SK-N-SH treated with all-trans-retinoic acid at 6 μM for 48 hours (cell line): ENCODE results near the gene SMIM41.

Experiments used
- ATAC-seq: fragments of 200-7000 bp; cut with Tn5 transposase; 3 replicates; pipeline ENCODE4 v1.9.1; 2020; ENCODE audit warnings: mild to moderate bottlenecking, moderate library complexity
- BACH2 ChIP-seq: fragments of 250-450 bp; sonication (Bioruptor Pico); IDR thresholded peaks from 2 replicates; pipeline ENCODE4 v1.9.0; 2021; ENCODE audit warnings: mild to moderate bottlenecking, borderline replicate concordance
- CREB5 ChIP-seq: fragments of 250-450 bp; sonication (Bioruptor Pico); IDR thresholded peaks from 2 replicates; pipeline ENCODE4 v1.5.1; 2020; ENCODE audit warnings: low read depth, mild to moderate bottlenecking, moderate library complexity
- CSRNP3 ChIP-seq: fragments of 250-450 bp; sonication (Bioruptor Pico); IDR thresholded peaks from 2 replicates; pipeline ENCODE4 v1.5.1; 2021; ENCODE audit warnings: mild to moderate bottlenecking, moderate library complexity
- ESRRG ChIP-seq: fragments of 250-450 bp; sonication (Bioruptor Pico); IDR thresholded peaks from 2 replicates; pipeline ENCODE4 v1.6.1; 2021; ENCODE audit warnings: mild to moderate bottlenecking
- GLIS3 ChIP-seq: fragments of 250-450 bp; sonication (Bioruptor Pico); IDR thresholded peaks from 2 replicates; pipeline ENCODE4 v1.5.0; 2020; ENCODE audit warnings: mild to moderate bottlenecking, moderate library complexity
- ISL1 ChIP-seq: fragments of 250-450 bp; sonication (Bioruptor Pico); IDR thresholded peaks from 2 replicates; pipeline ENCODE4 v2.1.2; 2022; ENCODE audit warnings: mild to moderate bottlenecking, moderate library complexity
- OSR1 ChIP-seq: fragments of 250-450 bp; sonication (Bioruptor Pico); IDR thresholded peaks from 2 replicates; pipeline ENCODE4 v1.8.0; 2022; ENCODE audit warnings: moderate library complexity, mild to moderate bottlenecking, inconsistent platforms
- PATZ1 ChIP-seq: fragments of 250-450 bp; sonication (Bioruptor Pico); IDR thresholded peaks from 2 replicates; pipeline ENCODE4 v1.8.0; 2020; ENCODE audit warnings: mild to moderate bottlenecking, moderate library complexity, borderline replicate concordance
- POU6F1 ChIP-seq: fragments of 250-450 bp; sonication (Bioruptor Pico); IDR thresholded peaks from 2 replicates; pipeline ENCODE4 v1.8.0; 2021; ENCODE audit warnings: low read depth, mild to moderate bottlenecking, moderate library complexity, borderline replicate concordance
- PPARA ChIP-seq: fragments of 250-450 bp; sonication (Bioruptor Pico); IDR thresholded peaks from 2 replicates; pipeline ENCODE4 v1.5.0; 2020; ENCODE audit warnings: mild to moderate bottlenecking, borderline replicate concordance
- RARB ChIP-seq: fragments of 250-450 bp; sonication (Bioruptor Pico); IDR thresholded peaks from 2 replicates; pipeline ENCODE4 v1.8.0; 2021; ENCODE audit warnings: mild to moderate bottlenecking, moderate library complexity
- SNAI2 ChIP-seq: fragments of 250-450 bp; sonication (Bioruptor Pico); IDR thresholded peaks from 2 replicates; pipeline ENCODE4 v1.5.0; 2020; ENCODE audit warnings: mild to moderate bottlenecking, moderate library complexity
- TCF4 ChIP-seq: fragments of 250-450 bp; sonication (Bioruptor Pico); IDR thresholded peaks from 2 replicates; pipeline ENCODE4 v1.8.0; 2021; ENCODE audit warnings: mild to moderate bottlenecking, moderate library complexity, borderline replicate concordance
- TOX ChIP-seq: fragments of 250-450 bp; sonication (Bioruptor Pico); IDR thresholded peaks from 2 replicates; pipeline ENCODE4 v1.8.0; 2021; ENCODE audit warnings: mild to moderate bottlenecking, moderate library complexity, borderline replicate concordance
- TSHZ2 ChIP-seq: fragments of 250-450 bp; sonication (Bioruptor Pico); IDR thresholded peaks from 2 replicates; pipeline ENCODE4 v1.5.0; 2020; ENCODE audit warnings: mild to moderate bottlenecking, moderate library complexity
- ZFP3 ChIP-seq: fragments of 250-450 bp; sonication (Bioruptor Pico); IDR thresholded peaks from 2 replicates; pipeline ENCODE4 v1.5.0; 2020; ENCODE audit warnings: mild to moderate bottlenecking, moderate library complexity
- ZFP30 ChIP-seq: fragments of 450-650 bp; formaldehyde crosslinking; IDR thresholded peaks from 2 replicates; pipeline ENCODE4 v1.5.0; 2022; ENCODE audit warnings: mild to moderate bottlenecking, moderate library complexity
- ZNF565 ChIP-seq: fragments of 450-650 bp; formaldehyde crosslinking; conservative IDR thresholded peaks from 2 replicates; pipeline ENCODE4 v1.5.0; 2020; ENCODE audit warnings: low read depth, mild to moderate bottlenecking, moderate library complexity
- ZNF70 ChIP-seq: fragments of 450-650 bp; formaldehyde crosslinking; IDR thresholded peaks from 2 replicates; pipeline ENCODE4 v1.5.0; 2020; ENCODE audit warnings: mild to moderate bottlenecking, moderate library complexity
- ZNF8 ChIP-seq: fragments of 450-650 bp; formaldehyde crosslinking; IDR thresholded peaks from 2 replicates; pipeline ENCODE4 v1.5.0; 2020; ENCODE audit warnings: mild to moderate bottlenecking, moderate library complexity

SMIM41 gene

GRCh38 chr12:52121824-52122539 is 42.5 kb downstream of the SMIM41 start:
- ATAC-seq: peak; percentile 76
- no peak for TF ChIP-seq PPARA (CRISPR knock-in tag)
- TF ChIP-seq PATZ1 (CRISPR knock-in tag): no peak
- no peak for TF ChIP-seq BACH2 (CRISPR knock-in tag)
- no peak for TF ChIP-seq CSRNP3 (CRISPR knock-in tag)
- no peak for TF ChIP-seq RARB (CRISPR knock-in tag)
- TF ChIP-seq TSHZ2 (CRISPR knock-in tag): no peak
- TF ChIP-seq GLIS3 (CRISPR knock-in tag): no peak
- TF ChIP-seq SNAI2 (CRISPR knock-in tag): no peak
- TF ChIP-seq ZNF8 (CRISPR knock-in tag): no peak
- no peak for TF ChIP-seq ISL1 (CRISPR knock-in tag)
- no peak for TF ChIP-seq POU6F1 (CRISPR knock-in tag)
- no peak for TF ChIP-seq CREB5 (CRISPR knock-in tag)
- no peak for TF ChIP-seq ZFP30 (CRISPR knock-in tag)
- no peak for TF ChIP-seq TOX (CRISPR knock-in tag)
- no peak for TF ChIP-seq ESRRG (CRISPR knock-in tag)
- no peak for TF ChIP-seq ZNF70 (CRISPR knock-in tag)
- TF ChIP-seq ZFP3: no peak
- TF ChIP-seq TCF4: no peak

GRCh38 chr12:52122540-52122871 is 43.0 kb downstream of the SMIM41 start:
- ATAC-seq: no peak
- TF ChIP-seq TOX (CRISPR knock-in tag): no peak
- no peak for TF ChIP-seq ISL1 (CRISPR knock-in tag)
- TF ChIP-seq TCF4: no peak
- no peak for TF ChIP-seq OSR1 (CRISPR knock-in tag)
- TF ChIP-seq SNAI2 (CRISPR knock-in tag): no peak
- TF ChIP-seq ZNF565 (CRISPR knock-in tag): no peak
- no peak for TF ChIP-seq GLIS3 (CRISPR knock-in tag)
- TF ChIP-seq ZNF8 (CRISPR knock-in tag): no peak
- no peak for TF ChIP-seq PPARA (CRISPR knock-in tag)
- TF ChIP-seq BACH2 (CRISPR knock-in tag): no peak
- no peak for TF ChIP-seq ZFP30 (CRISPR knock-in tag)

GRCh38 chr12:52122904-52123303 is 43.4 kb downstream of the SMIM41 start:
- TF ChIP-seq PATZ1 (CRISPR knock-in tag): no peak
- TF ChIP-seq TSHZ2 (CRISPR knock-in tag): no peak
- TF ChIP-seq ISL1 (CRISPR knock-in tag): no peak
- TF ChIP-seq TCF4: no peak
- TF ChIP-seq PPARA (CRISPR knock-in tag): no peak

More at GRCh38 chr12:52122904-52123303, 43.4 kb downstream of the SMIM41 start:
- no peak for ATAC-seq
